DMS79 (cell line): ENCODE results near the gene AARS2.
"Not testable (repeated sequence)": the region's sequence is repeated elsewhere in the genome, so short reads cannot be mapped to it uniquely, and the experiment has no call there.

Source experiments
- DNase-seq: peaks from one replicate; lab custom pipeline; 2025; lab: John Stamatoyannopoulos, UW

AARS2 gene

GRCh38 chr6:44329858-44330257, 16.7 kb upstream of the AARS2 start:
- DNase-seq = no peak

- DNase-seq = not testable (repeated sequence)
Measured at GRCh38 chr6:44328203-44328602, 15.1 kb upstream of the AARS2 start.

- DNase-seq = no peak
Measured at GRCh38 chr6:44327760-44328159, 14.6 kb upstream of the AARS2 start.

GRCh38 chr6:44327096-44327495, 13.9 kb upstream of the AARS2 start:
- DNase-seq = no peak

- no peak for DNase-seq
Measured at GRCh38 chr6:44321210-44321609, 8.1 kb upstream of the AARS2 start.

- DNase-seq = not testable (repeated sequence)
Measured at GRCh38 chr6:44317136-44317631, 4.0 kb upstream of the AARS2 start.

GRCh38 chr6:44316481-44316880, 3.3 kb upstream of the AARS2 start:
- no peak for DNase-seq

GRCh38 chr6:44315951-44316350, 2.8 kb upstream of the AARS2 start:
- no peak for DNase-seq

- no peak for DNase-seq
Measured at GRCh38 chr6:44315516-44315915, 2.4 kb upstream of the AARS2 start.

- DNase-seq = not testable (repeated sequence)
Measured at GRCh38 chr6:44314657-44315056, 1.5 kb upstream of the AARS2 start.

GRCh38 chr6:44311767-44312166, 1.4 kb downstream of the AARS2 start:
- DNase-seq = no peak

GRCh38 chr6:44311304-44311703, 1.8 kb downstream of the AARS2 start:
- DNase-seq = no peak

- no peak for DNase-seq
Measured at GRCh38 chr6:44310241-44310640, 2.9 kb downstream of the AARS2 start.

GRCh38 chr6:44309631-44310030, 3.5 kb downstream of the AARS2 start:
- no peak for DNase-seq

- DNase-seq = no peak
Measured at GRCh38 chr6:44309092-44309491, 4.1 kb downstream of the AARS2 start.

GRCh38 chr6:44307217-44307616, 5.9 kb downstream of the AARS2 start:
- no peak for DNase-seq

- no peak for DNase-seq
Measured at GRCh38 chr6:44306710-44307109, 6.4 kb downstream of the AARS2 start.

GRCh38 chr6:44305200-44305725, 7.9 kb downstream of the AARS2 start:
- no peak for DNase-seq

- no peak for DNase-seq
Measured at GRCh38 chr6:44304282-44305199, 8.6 kb downstream of the AARS2 start.

GRCh38 chr6:44303842-44304241, 9.3 kb downstream of the AARS2 start:
- DNase-seq = no peak

GRCh38 chr6:44302856-44303255, 10.3 kb downstream of the AARS2 start:
- no peak for DNase-seq

GRCh38 chr6:44301782-44302564, 11.2 kb downstream of the AARS2 start:
- DNase-seq = no peak

- no peak for DNase-seq
Measured at GRCh38 chr6:44301106-44301505, 12.0 kb downstream of the AARS2 start.
